ENCODE measurements around the gene PFKL. TPM values are rescaled to one million over a fixed set of nuclear protein-coding genes. Genes with fewer than 3 reads are reported as not detected.

Gene PFKL
- total RNA-seq, 1 donor, result 106 TPM

DNA sequence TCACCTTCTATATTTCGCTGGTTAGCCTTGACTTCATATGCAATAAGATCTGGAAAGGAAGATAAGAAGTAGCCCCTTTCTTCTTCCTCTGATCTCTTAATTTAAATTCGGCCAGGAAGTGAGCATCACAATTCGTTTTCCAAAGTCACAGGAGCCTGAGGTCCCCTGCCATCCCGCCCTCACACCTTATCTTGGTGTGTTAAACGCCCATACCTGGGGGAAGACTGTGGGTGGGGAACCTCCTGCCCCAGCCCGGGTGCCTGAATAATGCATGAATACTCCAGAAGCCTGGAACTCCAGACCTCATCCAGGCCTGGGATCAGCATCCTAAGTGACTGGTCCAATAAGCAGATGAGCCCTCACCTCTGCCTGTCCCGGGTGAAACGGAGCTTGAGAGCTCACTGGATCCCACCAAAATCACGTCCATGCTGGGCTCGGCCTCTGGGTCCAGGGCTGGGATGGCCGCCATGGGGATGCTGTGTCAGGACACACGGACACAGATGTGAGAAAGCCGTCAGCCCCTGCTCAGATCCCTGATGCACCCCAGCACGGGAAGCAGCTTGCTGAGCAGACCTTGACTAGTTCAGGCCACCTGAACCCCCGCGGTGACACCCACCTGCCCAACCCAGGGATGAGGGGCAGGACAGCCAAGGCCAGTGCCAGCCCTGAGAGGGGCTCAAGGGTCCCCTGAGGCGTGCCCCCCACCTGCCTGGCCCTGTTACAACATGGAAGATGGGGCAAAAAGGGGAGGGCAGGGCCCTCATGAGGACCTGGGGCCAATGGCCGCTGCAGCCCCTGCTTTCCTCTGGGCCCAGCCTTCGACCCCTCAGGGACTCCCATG, 38.8 kb upstream of the PFKL start:
- TF ChIP-seq, protein P1, sequence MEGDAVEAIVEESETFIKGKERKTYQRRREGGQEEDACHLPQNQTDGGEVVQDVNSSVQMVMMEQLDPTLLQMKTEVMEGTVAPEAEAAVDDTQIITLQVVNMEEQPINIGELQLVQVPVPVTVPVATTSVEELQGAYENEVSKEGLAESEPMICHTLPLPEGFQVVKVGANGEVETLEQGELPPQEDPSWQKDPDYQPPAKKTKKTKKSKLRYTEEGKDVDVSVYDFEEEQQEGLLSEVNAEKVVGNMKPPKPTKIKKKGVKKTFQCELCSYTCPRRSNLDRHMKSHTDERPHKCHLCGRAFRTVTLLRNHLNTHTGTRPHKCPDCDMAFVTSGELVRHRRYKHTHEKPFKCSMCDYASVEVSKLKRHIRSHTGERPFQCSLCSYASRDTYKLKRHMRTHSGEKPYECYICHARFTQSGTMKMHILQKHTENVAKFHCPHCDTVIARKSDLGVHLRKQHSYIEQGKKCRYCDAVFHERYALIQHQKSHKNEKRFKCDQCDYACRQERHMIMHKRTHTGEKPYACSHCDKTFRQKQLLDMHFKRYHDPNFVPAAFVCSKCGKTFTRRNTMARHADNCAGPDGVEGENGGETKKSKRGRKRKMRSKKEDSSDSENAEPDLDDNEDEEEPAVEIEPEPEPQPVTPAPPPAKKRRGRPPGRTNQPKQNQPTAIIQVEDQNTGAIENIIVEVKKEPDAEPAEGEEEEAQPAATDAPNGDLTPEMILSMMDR (IDR thresholded peaks at IDR 0.05; ENCODE audit: insufficient read depth, low read depth, low read length), result no peak
- H3K4me3 ChIP-seq (ENCODE audit: low read depth, low read length), result no peak overlapping the region
- DNase-seq (ENCODE audit: low read depth), result no peak

DNA sequence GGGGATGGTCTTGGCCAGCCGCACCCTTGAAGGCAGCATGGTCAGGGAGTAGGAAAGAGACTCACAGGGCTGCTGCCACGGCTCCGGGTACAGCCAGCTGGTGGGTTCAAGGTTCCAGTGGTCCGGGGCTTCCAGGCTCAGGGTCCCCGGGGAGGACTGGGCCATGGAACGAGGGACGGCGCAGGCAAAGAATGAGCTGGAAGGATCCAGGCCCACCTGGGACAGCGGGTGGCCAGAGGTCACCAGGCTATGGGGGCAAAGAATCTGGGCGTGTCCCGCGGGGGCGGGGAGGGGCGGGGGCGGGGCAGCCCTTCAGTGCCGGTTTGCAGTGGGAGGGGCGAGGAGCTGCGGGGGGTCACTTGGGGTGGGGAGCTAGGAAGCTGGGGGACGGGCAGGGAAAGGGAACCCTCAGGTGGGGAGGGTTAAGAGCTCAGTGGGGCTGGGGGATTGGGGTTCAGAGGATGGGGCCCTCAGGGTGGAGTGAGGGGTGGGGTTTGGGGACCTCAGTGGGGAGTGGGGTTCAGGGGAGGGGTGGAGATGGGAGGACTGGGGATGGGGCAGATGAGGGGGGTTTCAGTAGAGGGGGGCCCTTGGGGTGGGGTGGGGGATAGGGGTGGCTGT, 38.1 kb upstream of the PFKL start, which contains the start of gene DNMT3L:
Gene DNMT3L (minus strand): TSS at position 223 of the 621 bp plus-strand sequence. CDS start 638 bp downstream, outside the sequence.
- no peak within 1 kb of the TSS for H3K4me3 ChIP-seq (ENCODE audit: low read depth, low read length)
- no peak for DNase-seq (ENCODE audit: low read depth)
- TF ChIP-seq, protein P1 (IDR thresholded peaks at IDR 0.05; ENCODE audit: insufficient read depth, low read depth, low read length), result no peak

DNA sequence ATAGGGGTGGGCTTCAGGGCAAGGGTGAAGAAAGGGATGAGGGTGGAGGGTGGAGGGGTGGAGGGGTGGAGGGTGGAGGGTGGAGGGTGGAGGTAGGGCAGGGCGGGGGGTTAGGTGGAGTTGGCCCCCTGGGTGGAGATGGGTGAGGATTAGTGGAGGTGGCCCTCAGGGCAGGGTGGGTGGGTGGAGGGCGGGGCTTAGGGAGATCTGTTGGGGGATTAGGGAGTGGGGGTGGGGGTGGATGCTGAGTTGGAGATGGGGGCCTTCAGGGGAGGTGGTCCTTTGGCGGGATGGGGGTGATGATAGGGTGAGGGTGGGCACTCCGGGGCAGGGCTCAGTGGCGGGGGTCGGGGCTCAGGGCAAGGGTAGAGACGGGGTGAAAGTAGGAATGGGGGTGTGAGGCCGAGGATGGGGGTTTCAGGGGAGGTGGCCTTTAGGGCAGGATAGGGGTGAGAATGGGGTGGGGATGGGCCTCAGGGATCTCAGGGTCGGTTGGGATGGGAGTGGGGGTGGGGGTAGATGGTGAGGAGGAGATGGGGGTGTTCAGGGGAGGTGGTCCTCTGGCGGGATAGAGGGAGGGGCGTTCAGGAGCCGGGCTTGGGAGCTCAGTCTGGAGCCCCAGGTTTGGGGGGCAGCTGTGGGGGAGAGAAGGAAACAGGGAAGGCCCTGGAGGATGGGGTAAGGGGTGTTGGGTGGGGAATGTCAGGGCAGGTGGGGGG, 37.4 kb upstream of the PFKL start:
- no peak for DNase-seq (ENCODE audit: low read depth)
- TF ChIP-seq, protein P1 (IDR thresholded peaks at IDR 0.05; ENCODE audit: insufficient read depth, low read depth, low read length), result no peak

GRCh38 chr21:44263221-44263760, 36.6 kb upstream of the PFKL start:
- TF ChIP-seq, protein P1 (IDR thresholded peaks at IDR 0.05; ENCODE audit: insufficient read depth, low read depth, low read length), result no peak
- H3K4me3 ChIP-seq (ENCODE audit: low read depth, low read length), result no peak overlapping the region
- no peak for DNase-seq (ENCODE audit: low read depth)

More for the DNA sequence above, 37.4 kb upstream of the PFKL start:
- H3K4me3 ChIP-seq (ENCODE audit: low read depth, low read length), result no peak overlapping the region

GRCh38 chr21:44263768-44264167, 36.1 kb upstream of the PFKL start:
- TF ChIP-seq, protein P1 (IDR thresholded peaks at IDR 0.05; ENCODE audit: insufficient read depth, low read depth, low read length), result no peak
- DNase-seq (ENCODE audit: low read depth), result no peak
- no peak overlapping the region for H3K4me3 ChIP-seq (ENCODE audit: low read depth, low read length)

DNA sequence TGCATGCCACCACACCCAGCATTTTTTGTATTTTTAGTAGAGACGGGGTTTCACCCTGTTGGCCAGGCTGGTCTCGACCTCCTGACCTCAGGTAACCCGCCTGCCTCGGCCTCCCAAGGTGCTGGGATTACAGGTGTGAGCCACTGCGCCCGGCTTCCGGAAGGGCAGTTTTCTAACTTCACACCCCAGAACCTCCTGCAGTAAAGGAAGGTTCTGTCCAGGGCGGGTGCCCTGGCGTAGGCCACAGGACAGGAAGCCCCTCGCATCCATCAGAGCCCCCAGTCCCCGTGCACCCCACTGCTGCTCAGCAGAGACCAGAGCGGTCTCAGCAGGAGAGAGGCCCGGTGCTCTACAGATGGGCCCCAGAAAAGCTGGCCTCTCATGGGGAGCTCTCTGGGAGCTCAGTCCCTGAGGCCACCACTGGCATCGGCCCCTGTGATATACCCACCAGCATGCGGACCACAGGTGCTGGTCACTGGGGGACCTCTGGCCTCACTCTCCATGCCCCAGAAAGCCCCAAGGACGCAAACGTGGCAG, 34.1 kb upstream of the PFKL start:
- TF ChIP-seq, protein P1 (IDR thresholded peaks at IDR 0.05; ENCODE audit: insufficient read depth, low read depth, low read length), result no peak
- no peak for DNase-seq (ENCODE audit: low read depth)
- H3K4me3 ChIP-seq (ENCODE audit: low read depth, low read length), result no peak overlapping the region

Measured in fibroblast of villous mesenchyme (primary cell).